ENCODE measurements around the gene MIDN.

- TF ChIP-seq POU2F2 (IDR thresholded peaks at IDR 0.05; ENCODE audit: low read depth, low read length) (no peak), POLR2A (IDR thresholded peaks at IDR 0.05; ENCODE audit: low read depth, low read length) (no peak)
Measured at GRCh38 chr19:1278074-1278473, 29.7 kb downstream of the MIDN start.

All from GM12891 (cell line).